Brain microvascular endothelial cell (primary cell): Measurements from ENCODE around the gene CFAP99.

ENCODE experiments used
- DNase-seq: peaks from one replicate; pipeline ENCODE4 v3.0.0-alpha.2; 2020
- H3K27ac ChIP-seq: fragments of 250-450 bp; sonication (Bioruptor Pico); 2 replicates; pipeline ENCODE4 v1.5.1; 2020; ENCODE audit warnings: mild to moderate bottlenecking, moderate library complexity
- H3K27me3 ChIP-seq: fragments of 250-450 bp; sonication (Bioruptor Pico); replicated peaks from 2 replicates; pipeline ENCODE4 v1.5.1; 2020; ENCODE audit warnings: mild to moderate bottlenecking
- H3K36me3 ChIP-seq: fragments of 250-450 bp; sonication (Bioruptor Pico); replicated peaks from 2 replicates; pipeline ENCODE4 v1.5.1; 2020; ENCODE audit warnings: mild to moderate bottlenecking
- H3K4me3 ChIP-seq: 2 replicates; pipeline ENCODE4 v1.5.1; 2011; ENCODE audit warnings: low read depth, mild to moderate bottlenecking, control low read depth, low read length, moderate library complexity
- in situ Hi-C: cut with HindIII; loops from 2 replicates; pipeline ENCODE4 v1.10.0; 2017; ENCODE audit warnings: low sequenced_read_pairs, low pct_ligation_motif_present
- TF ChIP-seq, protein P1 (sequence below): IDR thresholded peaks from 2 replicates; pipeline ENCODE4 v1.5.1; 2011; ENCODE audit warnings: low read depth, mild to moderate bottlenecking, moderate library complexity, low read length, control low read depth, inconsistent platforms; ENCODE audit errors: missing control alignments

The CFAP99 gene

DNA sequence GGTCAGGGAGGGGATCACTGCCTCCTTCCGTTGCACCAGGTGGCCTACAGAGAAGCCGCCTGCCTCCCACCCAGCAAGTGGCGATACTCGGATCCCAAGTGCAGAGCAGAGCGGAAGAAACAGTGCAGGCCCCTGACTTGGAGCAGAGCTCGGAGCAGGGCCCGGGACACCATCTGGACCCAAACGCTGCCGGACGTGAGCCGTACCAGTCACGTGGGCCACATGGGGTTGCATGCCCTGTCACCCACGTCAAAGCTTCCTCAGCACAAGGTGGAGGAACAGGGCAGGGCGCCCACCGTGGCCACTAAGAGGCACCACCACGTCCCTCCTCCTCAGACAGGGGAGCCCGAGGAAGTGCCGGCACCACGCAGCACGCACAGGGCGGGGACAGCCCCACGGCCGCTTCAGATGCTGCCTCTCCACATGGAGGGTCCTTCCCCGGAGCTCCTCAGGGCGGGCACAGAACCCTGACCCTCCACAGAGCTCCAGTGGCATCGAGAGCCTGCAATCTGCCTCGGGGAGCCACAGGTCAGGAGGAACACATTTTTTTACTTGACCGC, 19.0 kb upstream of the CFAP99 start:
- H3K27me3 ChIP-seq = peaks cover 18% of the 10 kb centered on the region

DNA sequence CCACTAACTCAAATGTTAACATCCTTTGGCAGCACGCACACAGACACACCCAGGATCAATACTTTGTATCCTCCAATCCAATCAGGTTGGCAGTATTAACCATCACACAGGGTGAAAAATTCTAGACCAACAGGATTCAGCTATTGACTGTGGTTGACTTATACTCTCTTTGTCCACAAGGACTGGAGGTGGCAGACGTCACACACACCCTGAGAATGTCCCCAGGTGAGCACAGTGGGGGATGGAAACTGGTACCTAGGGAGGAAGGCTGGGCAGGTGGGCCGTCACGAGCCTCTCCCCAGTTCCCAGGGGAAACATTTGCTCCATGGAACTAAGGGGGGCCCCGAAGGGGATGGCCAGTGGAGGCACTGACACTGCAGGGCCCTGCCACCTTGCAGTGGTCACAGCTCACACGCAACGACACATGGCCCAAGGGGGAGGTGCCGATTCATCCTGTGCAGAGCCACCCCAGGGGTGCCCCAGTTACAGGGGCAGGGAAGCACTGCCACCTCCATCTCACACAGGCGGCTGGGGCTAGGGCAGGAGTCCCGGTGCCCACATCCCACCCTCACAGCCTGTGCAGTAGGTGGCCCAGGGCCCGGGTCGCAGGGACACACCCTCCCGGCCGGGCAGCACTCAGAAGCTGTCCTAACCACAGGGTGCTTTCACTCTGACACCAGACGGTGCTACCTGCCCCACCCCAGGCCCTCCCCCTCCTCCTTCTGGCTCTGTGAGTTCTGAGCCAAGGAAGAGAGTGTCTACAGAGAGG, 17.7 kb upstream of the CFAP99 start:
- TF ChIP-seq, protein P1, sequence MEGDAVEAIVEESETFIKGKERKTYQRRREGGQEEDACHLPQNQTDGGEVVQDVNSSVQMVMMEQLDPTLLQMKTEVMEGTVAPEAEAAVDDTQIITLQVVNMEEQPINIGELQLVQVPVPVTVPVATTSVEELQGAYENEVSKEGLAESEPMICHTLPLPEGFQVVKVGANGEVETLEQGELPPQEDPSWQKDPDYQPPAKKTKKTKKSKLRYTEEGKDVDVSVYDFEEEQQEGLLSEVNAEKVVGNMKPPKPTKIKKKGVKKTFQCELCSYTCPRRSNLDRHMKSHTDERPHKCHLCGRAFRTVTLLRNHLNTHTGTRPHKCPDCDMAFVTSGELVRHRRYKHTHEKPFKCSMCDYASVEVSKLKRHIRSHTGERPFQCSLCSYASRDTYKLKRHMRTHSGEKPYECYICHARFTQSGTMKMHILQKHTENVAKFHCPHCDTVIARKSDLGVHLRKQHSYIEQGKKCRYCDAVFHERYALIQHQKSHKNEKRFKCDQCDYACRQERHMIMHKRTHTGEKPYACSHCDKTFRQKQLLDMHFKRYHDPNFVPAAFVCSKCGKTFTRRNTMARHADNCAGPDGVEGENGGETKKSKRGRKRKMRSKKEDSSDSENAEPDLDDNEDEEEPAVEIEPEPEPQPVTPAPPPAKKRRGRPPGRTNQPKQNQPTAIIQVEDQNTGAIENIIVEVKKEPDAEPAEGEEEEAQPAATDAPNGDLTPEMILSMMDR = no peak
- no peak for DNase-seq
- in situ Hi-C loops = no loop called here
- Histone ChIP-seq H3K4me3 (no peak overlapping the region), H3K36me3 (no peaks in the 10 kb centered on the region), H3K27ac (no peak overlapping the region), H3K27me3 (peaks cover 18% of the 10 kb centered on the region)

More for the DNA sequence above, 19.0 kb upstream of the CFAP99 start:
- in situ Hi-C loops = no loop called here
- no peak for DNase-seq
- TF ChIP-seq, protein P1 = no peak
- Histone ChIP-seq H3K4me3 (no peak overlapping the region), H3K36me3 (no peaks in the 10 kb centered on the region), H3K27ac (no peak overlapping the region)

DNA sequence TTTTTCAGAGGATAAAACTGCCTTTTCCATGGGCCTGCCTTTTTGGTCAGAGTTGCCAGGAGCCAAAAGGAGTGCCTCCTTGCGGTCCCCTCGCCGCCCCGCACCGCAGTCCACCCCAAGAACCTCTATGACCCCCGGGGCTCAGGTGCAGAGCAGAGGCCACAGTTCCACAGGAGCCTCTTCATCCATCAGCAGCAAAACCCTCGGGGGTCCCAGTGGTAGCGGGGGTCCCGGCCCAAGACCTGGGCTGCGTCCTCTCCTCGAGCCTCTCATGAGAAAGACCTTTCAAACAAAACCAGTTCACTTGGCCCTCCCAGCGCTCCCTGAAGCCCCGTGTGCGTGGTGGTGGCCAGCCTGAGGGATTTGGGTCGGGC, 17.2 kb upstream of the CFAP99 start:
- Histone ChIP-seq H3K27ac (no peak overlapping the region), H3K36me3 (no peaks in the 10 kb centered on the region), H3K27me3 (peaks cover 18% of the 10 kb centered on the region), H3K4me3 (peak overlapping the region; percentile 37)
- in situ Hi-C loops = no loop called here
- no peak for DNase-seq
- TF ChIP-seq, protein P1 = no peak

DNA sequence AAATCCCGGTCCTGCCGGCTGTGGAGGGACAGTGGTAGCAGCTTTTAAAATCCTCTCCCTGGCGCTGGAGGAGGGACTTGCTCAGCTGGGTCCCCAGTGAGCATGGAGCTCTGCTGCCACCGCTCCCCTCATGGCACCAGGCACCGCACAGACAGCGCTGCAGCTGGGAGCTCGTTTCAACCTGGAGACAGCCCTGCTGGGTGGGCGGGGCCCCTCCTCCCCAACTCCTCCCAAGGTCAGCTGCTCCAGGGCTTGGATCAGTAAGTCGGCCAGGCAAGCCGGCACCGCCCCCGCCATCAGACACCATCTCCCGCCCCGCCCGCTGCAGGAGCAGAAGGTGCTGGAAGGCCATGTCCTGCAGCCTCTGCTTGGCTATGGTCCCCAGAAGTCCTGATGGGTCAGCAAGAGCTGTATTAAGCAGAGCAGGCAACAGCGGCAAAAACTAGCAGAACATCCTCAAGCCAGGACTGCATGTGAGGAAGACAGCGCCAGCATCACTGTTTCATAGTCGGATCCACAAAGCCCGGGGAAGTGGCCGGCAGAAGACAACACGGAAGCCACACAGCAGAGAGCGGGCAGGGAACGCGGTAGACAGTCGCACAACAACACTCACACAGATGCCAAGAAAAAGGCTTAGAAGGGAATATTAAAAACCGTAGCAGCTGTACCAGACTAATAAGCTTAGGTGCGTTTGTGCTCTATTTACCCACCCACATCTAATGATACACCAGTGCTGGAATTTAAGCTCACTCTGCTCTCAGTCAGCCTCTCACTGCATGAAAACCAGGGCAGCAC, 16.5 kb upstream of the CFAP99 start:
- Histone ChIP-seq H3K4me3 (peak overlapping the region; percentile 37), H3K27ac (no peak overlapping the region), H3K27me3 (peaks cover 18% of the 10 kb centered on the region), H3K36me3 (no peaks in the 10 kb centered on the region)
- TF ChIP-seq, protein P1 = no peak
- no peak for DNase-seq
- in situ Hi-C loops = no loop called here

DNA sequence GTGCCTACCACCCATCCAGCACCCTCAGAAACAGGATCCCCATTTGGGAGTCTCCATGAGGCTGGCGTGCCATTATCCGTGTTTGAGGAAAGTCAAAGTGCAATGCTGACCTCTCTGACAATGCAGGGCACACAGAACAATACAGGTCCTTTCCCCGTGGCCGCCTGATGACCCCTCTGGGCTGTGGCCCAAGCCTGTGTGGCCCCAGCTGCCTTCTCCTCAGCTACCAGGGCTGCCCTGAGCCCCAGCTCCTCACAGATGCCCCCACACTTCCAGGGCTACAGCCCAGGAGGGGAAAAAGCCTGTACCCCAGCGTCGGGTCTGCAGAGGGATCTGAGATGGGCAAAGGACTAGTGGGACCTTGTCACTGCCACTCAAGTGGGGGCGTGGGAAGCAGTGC, 15.8 kb upstream of the CFAP99 start:
- Histone ChIP-seq H3K27me3 (peaks cover 18% of the 10 kb centered on the region), H3K27ac (no peak overlapping the region), H3K4me3 (no peak overlapping the region), H3K36me3 (no peaks in the 10 kb centered on the region)
- in situ Hi-C loops = no loop called here
- TF ChIP-seq, protein P1 = no peak
- DNase-seq = no peak
